ENCODE results near the gene LHFPL6.

The LHFPL6 gene

GRCh38 chr13:39527301-39527700, 75.7 kb downstream of the LHFPL6 start:
- Histone ChIP-seq H3K36me3 (ENCODE audit: insufficient read depth, low read length) (no peaks in the 10 kb centered on the region), H3K4me3 (ENCODE audit: low read depth, low read length, poor library complexity, severe bottlenecking) (no peak overlapping the region), H3K4me1 (ENCODE audit: insufficient read depth, low read length, severe bottlenecking) (no peaks in the 10 kb centered on the region), H3K4me2 (ENCODE audit: low read length) (no peak overlapping the region), H3K9me2 (ENCODE audit: low read depth, low read length) (no peaks in the 10 kb centered on the region), H3K9me3 (ENCODE audit: low read length) (no peaks in the 10 kb centered on the region), H3K27me3 (ENCODE audit: insufficient read depth, low read length) (no peaks in the 10 kb centered on the region), H3K9ac (ENCODE audit: low read length) (no peak overlapping the region), H3K27ac (ENCODE audit: low read depth, low read length, poor library complexity, severe bottlenecking) (no peak overlapping the region), H2AFZ (ENCODE audit: low read length) (no peak overlapping the region), H3F3A (ENCODE audit: insufficient read depth, low read length) (no peaks in the 10 kb centered on the region), H4K20me1 (ENCODE audit: insufficient read depth, low read length) (no peaks in the 10 kb centered on the region), H3K79me2 (ENCODE audit: insufficient read depth, low read length) (no peaks in the 10 kb centered on the region)
- TF ChIP-seq EZH2 (IDR thresholded peaks at IDR 0.05; ENCODE audit: borderline replicate concordance, low read length) (no peak), CTCF (IDR thresholded peaks at IDR 0.05; ENCODE audit: low read length) (no peak)

- no peaks in the 10 kb centered on the region for H3K9me2 ChIP-seq (ENCODE audit: low read depth, low read length)
- H3K9ac ChIP-seq (ENCODE audit: low read length) = no peak overlapping the region
- H3K4me1 ChIP-seq (ENCODE audit: insufficient read depth, low read length, severe bottlenecking) = no peaks in the 10 kb centered on the region
- no peaks in the 10 kb centered on the region for H4K20me1 ChIP-seq (ENCODE audit: insufficient read depth, low read length)
- no peaks in the 10 kb centered on the region for H3K9me3 ChIP-seq (ENCODE audit: low read length)
- H3K4me2 ChIP-seq (ENCODE audit: low read length) = no peak overlapping the region
- H3K36me3 ChIP-seq (ENCODE audit: insufficient read depth, low read length) = no peaks in the 10 kb centered on the region
- H3K27ac ChIP-seq (ENCODE audit: low read depth, low read length, poor library complexity, severe bottlenecking) = no peak overlapping the region
- no peaks in the 10 kb centered on the region for H3K79me2 ChIP-seq (ENCODE audit: insufficient read depth, low read length)
- no peaks in the 10 kb centered on the region for H3F3A ChIP-seq (ENCODE audit: insufficient read depth, low read length)
- no peak for TF ChIP-seq EZH2 (IDR thresholded peaks at IDR 0.05; ENCODE audit: borderline replicate concordance, low read length)
- TF ChIP-seq CTCF (IDR thresholded peaks at IDR 0.05; ENCODE audit: low read length) = no peak
- no peak overlapping the region for H3K4me3 ChIP-seq (ENCODE audit: low read depth, low read length, poor library complexity, severe bottlenecking)
- no peak overlapping the region for H2AFZ ChIP-seq (ENCODE audit: low read length)
- H3K27me3 ChIP-seq (ENCODE audit: insufficient read depth, low read length) = no peaks in the 10 kb centered on the region
These were observed 76.5 kb downstream of the LHFPL6 start for GRCh38 chr13:39526499-39526898.

GRCh38 chr13:39525506-39525905, 77.5 kb downstream of the LHFPL6 start:
- no peaks in the 10 kb centered on the region for H4K20me1 ChIP-seq (ENCODE audit: insufficient read depth, low read length)
- no peaks in the 10 kb centered on the region for H3K79me2 ChIP-seq (ENCODE audit: insufficient read depth, low read length)
- H3K9me2 ChIP-seq (ENCODE audit: low read depth, low read length) = no peaks in the 10 kb centered on the region
- H3F3A ChIP-seq (ENCODE audit: insufficient read depth, low read length) = no peaks in the 10 kb centered on the region
- H3K27me3 ChIP-seq (ENCODE audit: insufficient read depth, low read length) = no peaks in the 10 kb centered on the region
- TF ChIP-seq EZH2 (IDR thresholded peaks at IDR 0.05; ENCODE audit: borderline replicate concordance, low read length) (no peak), CTCF (IDR thresholded peaks at IDR 0.05; ENCODE audit: low read length) (no peak)
- no peak overlapping the region for H3K4me3 ChIP-seq (ENCODE audit: low read depth, low read length, poor library complexity, severe bottlenecking)
- H3K27ac ChIP-seq (ENCODE audit: low read depth, low read length, poor library complexity, severe bottlenecking) = no peak overlapping the region
- H3K4me1 ChIP-seq (ENCODE audit: insufficient read depth, low read length, severe bottlenecking) = no peaks in the 10 kb centered on the region
- no peaks in the 10 kb centered on the region for H3K36me3 ChIP-seq (ENCODE audit: insufficient read depth, low read length)
- H3K9ac ChIP-seq (ENCODE audit: low read length) = no peak overlapping the region
- no peaks in the 10 kb centered on the region for H3K9me3 ChIP-seq (ENCODE audit: low read length)
- H3K4me2 ChIP-seq (ENCODE audit: low read length) = no peak overlapping the region
- no peak overlapping the region for H2AFZ ChIP-seq (ENCODE audit: low read length)

All from OCI-LY1 (cell line).